SK-N-SH treated with all-trans-retinoic acid at 6 μM for 48 hours (cell line): Measurements from ENCODE around the gene LRRC14B.
"Not testable (repeated sequence)": the region's sequence is repeated elsewhere in the genome, so short reads cannot be mapped to it uniquely, and the experiment has no call there.

Experiments used
- ATAC-seq: fragments of 200-7000 bp; cut with Tn5 transposase; 3 replicates; pipeline ENCODE4 v1.9.1; 2020; ENCODE audit warnings: mild to moderate bottlenecking, moderate library complexity
- ARNTL ChIP-seq: fragments of 450-650 bp; formaldehyde crosslinking; IDR thresholded peaks from 2 replicates; pipeline ENCODE4 v1.5.0; 2020; ENCODE audit warnings: low read depth, mild to moderate bottlenecking, moderate library complexity, borderline replicate concordance
- BACH2 ChIP-seq: fragments of 250-450 bp; sonication (Bioruptor Pico); IDR thresholded peaks from 2 replicates; pipeline ENCODE4 v1.9.0; 2021; ENCODE audit warnings: mild to moderate bottlenecking, borderline replicate concordance
- CSDC2 ChIP-seq: fragments of 250-450 bp; sonication (Bioruptor Pico); IDR thresholded peaks from 2 replicates; pipeline ENCODE4 v1.5.0; 2020; ENCODE audit warnings: mild to moderate bottlenecking, moderate library complexity
- GLIS3 ChIP-seq: fragments of 250-450 bp; sonication (Bioruptor Pico); IDR thresholded peaks from 2 replicates; pipeline ENCODE4 v1.5.0; 2020; ENCODE audit warnings: mild to moderate bottlenecking, moderate library complexity
- ISL1 ChIP-seq: fragments of 250-450 bp; sonication (Bioruptor Pico); IDR thresholded peaks from 2 replicates; pipeline ENCODE4 v2.1.2; 2022; ENCODE audit warnings: mild to moderate bottlenecking, moderate library complexity
- OSR1 ChIP-seq: fragments of 250-450 bp; sonication (Bioruptor Pico); IDR thresholded peaks from 2 replicates; pipeline ENCODE4 v1.8.0; 2022; ENCODE audit warnings: moderate library complexity, mild to moderate bottlenecking, inconsistent platforms
- PPARA ChIP-seq: fragments of 250-450 bp; sonication (Bioruptor Pico); IDR thresholded peaks from 2 replicates; pipeline ENCODE4 v1.5.0; 2020; ENCODE audit warnings: mild to moderate bottlenecking, borderline replicate concordance
- RARB ChIP-seq: fragments of 250-450 bp; sonication (Bioruptor Pico); IDR thresholded peaks from 2 replicates; pipeline ENCODE4 v1.8.0; 2021; ENCODE audit warnings: mild to moderate bottlenecking, moderate library complexity
- SNAI2 ChIP-seq: fragments of 250-450 bp; sonication (Bioruptor Pico); IDR thresholded peaks from 2 replicates; pipeline ENCODE4 v1.5.0; 2020; ENCODE audit warnings: mild to moderate bottlenecking, moderate library complexity
- TCF4 ChIP-seq: fragments of 250-450 bp; sonication (Bioruptor Pico); IDR thresholded peaks from 2 replicates; pipeline ENCODE4 v1.8.0; 2021; ENCODE audit warnings: mild to moderate bottlenecking, moderate library complexity, borderline replicate concordance
- ZC3H10 ChIP-seq: fragments of 250-450 bp; sonication (Bioruptor Pico); IDR thresholded peaks from 2 replicates; pipeline ENCODE4 v1.5.1; 2021; ENCODE audit warnings: mild to moderate bottlenecking, moderate library complexity
- ZFP3 ChIP-seq: fragments of 250-450 bp; sonication (Bioruptor Pico); IDR thresholded peaks from 2 replicates; pipeline ENCODE4 v1.5.0; 2020; ENCODE audit warnings: mild to moderate bottlenecking, moderate library complexity
- ZFP30 ChIP-seq: fragments of 450-650 bp; formaldehyde crosslinking; IDR thresholded peaks from 2 replicates; pipeline ENCODE4 v1.5.0; 2022; ENCODE audit warnings: mild to moderate bottlenecking, moderate library complexity
- ZNF70 ChIP-seq: fragments of 450-650 bp; formaldehyde crosslinking; IDR thresholded peaks from 2 replicates; pipeline ENCODE4 v1.5.0; 2020; ENCODE audit warnings: mild to moderate bottlenecking, moderate library complexity
- ZNF8 ChIP-seq: fragments of 450-650 bp; formaldehyde crosslinking; IDR thresholded peaks from 2 replicates; pipeline ENCODE4 v1.5.0; 2020; ENCODE audit warnings: mild to moderate bottlenecking, moderate library complexity
- TF ChIP-seq, protein P1 (sequence below): fragments of 250-450 bp; sonication (Bioruptor Pico); IDR thresholded peaks from 2 replicates; pipeline ENCODE4 v1.5.1; 2021; ENCODE audit warnings: mild to moderate bottlenecking, moderate library complexity
- TF ChIP-seq, protein P2 (sequence below): fragments of 250-450 bp; sonication (Bioruptor Pico); IDR thresholded peaks from 2 replicates; pipeline ENCODE4 v1.5.0; 2020; ENCODE audit warnings: mild to moderate bottlenecking, moderate library complexity
- TF ChIP-seq, protein P3 (sequence below): fragments of 250-450 bp; sonication (Bioruptor Pico); IDR thresholded peaks from 2 replicates; pipeline ENCODE4 v1.5.1; 2020; ENCODE audit warnings: low read depth, mild to moderate bottlenecking, moderate library complexity
- TF ChIP-seq, protein P4 (sequence below): fragments of 250-450 bp; sonication (Bioruptor Pico); IDR thresholded peaks from 2 replicates; pipeline ENCODE4 v1.8.0; 2020; ENCODE audit warnings: mild to moderate bottlenecking, moderate library complexity, borderline replicate concordance

The LRRC14B gene

DNA sequence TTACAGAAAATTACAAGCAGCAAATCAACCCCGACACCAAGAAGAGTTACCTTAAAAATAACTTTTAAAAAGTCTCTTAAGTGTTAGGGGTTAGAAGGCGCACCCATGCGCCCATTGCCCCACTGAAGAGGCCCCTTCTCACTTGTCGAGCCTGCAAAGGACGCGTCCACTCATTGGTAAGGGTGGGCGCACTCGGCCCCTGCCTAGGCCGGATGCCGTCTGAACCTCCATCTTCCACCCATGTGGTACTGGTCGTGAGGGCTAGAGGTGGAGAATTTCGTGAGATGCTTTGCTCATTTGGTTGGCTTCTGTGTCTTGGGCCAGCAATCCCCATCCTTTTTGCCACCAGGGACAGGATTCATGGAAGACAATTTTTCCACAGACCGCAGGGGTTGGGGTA is 27.5 kb upstream of the LRRC14B start:
- TF ChIP-seq, protein P1, sequence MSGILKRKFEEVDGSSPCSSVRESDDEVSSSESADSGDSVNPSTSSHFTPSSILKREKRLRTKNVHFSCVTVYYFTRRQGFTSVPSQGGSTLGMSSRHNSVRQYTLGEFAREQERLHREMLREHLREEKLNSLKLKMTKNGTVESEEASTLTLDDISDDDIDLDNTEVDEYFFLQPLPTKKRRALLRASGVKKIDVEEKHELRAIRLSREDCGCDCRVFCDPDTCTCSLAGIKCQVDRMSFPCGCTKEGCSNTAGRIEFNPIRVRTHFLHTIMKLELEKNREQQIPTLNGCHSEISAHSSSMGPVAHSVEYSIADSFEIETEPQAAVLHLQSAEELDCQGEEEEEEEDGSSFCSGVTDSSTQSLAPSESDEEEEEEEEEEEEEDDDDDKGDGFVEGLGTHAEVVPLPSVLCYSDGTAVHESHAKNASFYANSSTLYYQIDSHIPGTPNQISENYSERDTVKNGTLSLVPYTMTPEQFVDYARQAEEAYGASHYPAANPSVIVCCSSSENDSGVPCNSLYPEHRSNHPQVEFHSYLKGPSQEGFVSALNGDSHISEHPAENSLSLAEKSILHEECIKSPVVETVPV, result no peak
- TF ChIP-seq ZNF70, result no peak
- TF ChIP-seq ISL1 (CRISPR knock-in tag), result no peak
- no peak for TF ChIP-seq ZFP3 (CRISPR knock-in tag)
- TF ChIP-seq SNAI2, result no peak
- no peak for TF ChIP-seq ZC3H10
- TF ChIP-seq, protein P2, sequence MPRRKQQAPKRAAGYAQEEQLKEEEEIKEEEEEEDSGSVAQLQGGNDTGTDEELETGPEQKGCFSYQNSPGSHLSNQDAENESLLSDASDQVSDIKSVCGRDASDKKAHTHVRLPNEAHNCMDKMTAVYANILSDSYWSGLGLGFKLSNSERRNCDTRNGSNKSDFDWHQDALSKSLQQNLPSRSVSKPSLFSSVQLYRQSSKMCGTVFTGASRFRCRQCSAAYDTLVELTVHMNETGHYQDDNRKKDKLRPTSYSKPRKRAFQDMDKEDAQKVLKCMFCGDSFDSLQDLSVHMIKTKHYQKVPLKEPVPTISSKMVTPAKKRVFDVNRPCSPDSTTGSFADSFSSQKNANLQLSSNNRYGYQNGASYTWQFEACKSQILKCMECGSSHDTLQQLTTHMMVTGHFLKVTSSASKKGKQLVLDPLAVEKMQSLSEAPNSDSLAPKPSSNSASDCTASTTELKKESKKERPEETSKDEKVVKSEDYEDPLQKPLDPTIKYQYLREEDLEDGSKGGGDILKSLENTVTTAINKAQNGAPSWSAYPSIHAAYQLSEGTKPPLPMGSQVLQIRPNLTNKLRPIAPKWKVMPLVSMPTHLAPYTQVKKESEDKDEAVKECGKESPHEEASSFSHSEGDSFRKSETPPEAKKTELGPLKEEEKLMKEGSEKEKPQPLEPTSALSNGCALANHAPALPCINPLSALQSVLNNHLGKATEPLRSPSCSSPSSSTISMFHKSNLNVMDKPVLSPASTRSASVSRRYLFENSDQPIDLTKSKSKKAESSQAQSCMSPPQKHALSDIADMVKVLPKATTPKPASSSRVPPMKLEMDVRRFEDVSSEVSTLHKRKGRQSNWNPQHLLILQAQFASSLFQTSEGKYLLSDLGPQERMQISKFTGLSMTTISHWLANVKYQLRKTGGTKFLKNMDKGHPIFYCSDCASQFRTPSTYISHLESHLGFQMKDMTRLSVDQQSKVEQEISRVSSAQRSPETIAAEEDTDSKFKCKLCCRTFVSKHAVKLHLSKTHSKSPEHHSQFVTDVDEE (CRISPR knock-in tag), result no peak
- TF ChIP-seq ARNTL (CRISPR knock-in tag), result no peak
- TF ChIP-seq PPARA, result no peak
- TF ChIP-seq BACH2 (CRISPR knock-in tag), result no peak
- TF ChIP-seq ZFP30 (CRISPR knock-in tag), result no peak
- TF ChIP-seq ZNF8, result no peak
- no peak for TF ChIP-seq TCF4 (CRISPR knock-in tag)
- TF ChIP-seq RARB (CRISPR knock-in tag), result no peak
- ATAC-seq, result no peak

DNA sequence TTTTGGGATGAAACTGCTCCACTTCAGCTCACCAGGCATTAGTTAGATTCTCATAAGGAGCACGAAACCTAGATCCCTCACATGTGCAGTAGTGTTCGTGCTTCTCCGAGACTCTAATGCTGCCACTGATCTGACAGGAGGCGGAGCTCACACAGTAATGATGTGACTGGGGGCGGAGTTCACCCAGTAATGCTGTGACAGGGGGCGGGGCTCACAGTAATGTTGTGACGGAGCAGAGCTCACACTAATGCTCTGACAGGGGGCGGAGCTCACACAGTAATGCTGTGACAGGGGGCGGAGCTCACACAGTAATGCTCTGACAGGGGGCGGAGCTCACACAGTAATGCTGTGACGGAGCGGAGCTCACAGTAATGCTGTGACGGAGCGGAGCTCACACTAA is 27.1 kb upstream of the LRRC14B start:
- no peak for ATAC-seq
- TF ChIP-seq ZFP30 (CRISPR knock-in tag) (no peak), ISL1 (CRISPR knock-in tag) (no peak), ARNTL (CRISPR knock-in tag) (no peak), RARB (CRISPR knock-in tag) (no peak), GLIS3 (CRISPR knock-in tag) (no peak), BACH2 (CRISPR knock-in tag) (no peak)
- TF ChIP-seq, protein P1, result no peak

DNA sequence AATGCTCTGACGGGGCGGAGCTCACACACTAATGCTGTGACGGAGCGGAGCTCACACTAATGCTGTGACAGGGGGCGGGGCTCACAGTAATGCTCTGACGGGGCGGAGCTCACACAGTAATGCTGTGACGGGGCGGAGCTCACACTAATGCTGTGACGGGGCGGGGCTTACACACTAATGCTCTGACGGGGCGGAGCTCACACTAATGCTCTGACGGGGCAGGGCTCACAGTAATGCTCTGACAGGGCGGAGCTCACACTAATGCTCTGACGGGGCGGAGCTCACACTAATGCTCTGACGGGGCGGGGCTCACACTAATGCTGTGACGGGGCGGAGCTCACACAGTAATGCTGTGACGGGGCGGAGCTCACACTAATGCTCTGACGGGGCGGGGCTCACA is 26.5 kb upstream of the LRRC14B start:
- ATAC-seq, result not testable (repeated sequence)

DNA sequence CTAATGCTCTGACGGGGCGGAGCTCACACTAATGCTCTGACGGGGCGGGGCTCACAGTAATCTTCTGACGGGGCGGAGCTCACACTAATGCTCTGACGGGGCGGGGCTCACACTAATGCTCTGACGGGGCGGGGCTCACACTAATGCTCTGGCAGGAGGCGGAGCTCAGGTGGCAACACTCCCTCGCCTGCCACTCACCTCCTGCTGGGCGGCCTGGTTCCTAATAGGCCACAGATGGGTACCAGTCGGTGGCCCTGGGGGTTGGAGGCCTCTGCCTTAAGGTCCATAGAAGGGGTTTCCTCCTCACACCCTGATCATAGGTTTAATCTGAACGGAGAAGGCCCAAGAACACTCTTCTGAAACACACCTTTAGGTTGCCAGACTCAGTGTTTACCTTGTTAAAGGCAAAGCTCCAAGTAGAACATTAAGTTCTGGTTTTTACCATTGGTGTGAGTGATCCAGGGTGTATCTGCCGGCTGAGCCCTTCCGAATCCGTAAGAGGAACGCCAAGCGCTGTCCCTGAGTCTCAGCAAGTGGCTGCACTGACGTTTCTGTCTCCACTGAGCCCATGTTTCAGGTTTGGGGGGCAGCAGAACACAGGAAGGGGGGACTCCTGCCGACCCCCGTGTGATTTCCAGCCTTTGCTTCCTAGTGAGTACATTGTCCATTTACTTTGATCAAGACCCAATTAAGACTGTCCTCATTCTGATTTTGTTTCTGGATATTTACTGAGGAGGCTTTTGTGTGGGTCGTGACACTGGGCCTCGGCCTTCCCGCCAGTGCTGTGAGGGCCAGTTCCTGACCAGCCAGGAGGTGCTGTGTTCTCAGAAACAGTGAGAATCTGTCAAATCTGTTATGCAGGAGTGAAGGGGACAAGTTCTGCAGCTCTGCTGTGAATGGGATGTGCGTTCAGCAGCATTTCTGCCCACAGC is 24.6 kb upstream of the LRRC14B start:
- no peak for ATAC-seq
- TF ChIP-seq GLIS3 (CRISPR knock-in tag), result no peak
- no peak for TF ChIP-seq CSDC2

DNA sequence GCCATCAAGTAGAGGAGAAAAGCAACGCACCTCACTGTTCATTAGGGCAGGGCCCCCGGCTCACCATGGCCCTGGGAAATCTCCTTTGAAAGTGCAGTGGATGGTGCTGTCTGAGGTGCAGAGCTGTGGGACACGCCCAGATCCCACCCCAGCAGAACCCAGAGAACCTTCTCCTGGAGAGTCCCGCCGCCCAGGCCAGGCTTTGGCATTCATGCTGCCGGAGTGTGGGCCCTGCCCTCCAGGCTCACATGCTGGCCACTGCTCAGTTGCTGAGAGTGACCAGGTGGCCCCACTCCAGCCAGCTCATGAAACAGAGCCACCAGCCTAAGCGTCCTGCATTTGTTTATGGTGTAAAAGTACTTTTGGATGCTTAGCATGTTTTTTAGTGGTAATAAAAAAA is 23.8 kb upstream of the LRRC14B start:
- no peak for ATAC-seq
- TF ChIP-seq CSDC2 (no peak), SNAI2 (no peak), ZNF70 (no peak), ZFP3 (CRISPR knock-in tag) (no peak), OSR1 (CRISPR knock-in tag) (no peak), RARB (CRISPR knock-in tag) (no peak), BACH2 (CRISPR knock-in tag) (no peak)
- TF ChIP-seq, protein P3, sequence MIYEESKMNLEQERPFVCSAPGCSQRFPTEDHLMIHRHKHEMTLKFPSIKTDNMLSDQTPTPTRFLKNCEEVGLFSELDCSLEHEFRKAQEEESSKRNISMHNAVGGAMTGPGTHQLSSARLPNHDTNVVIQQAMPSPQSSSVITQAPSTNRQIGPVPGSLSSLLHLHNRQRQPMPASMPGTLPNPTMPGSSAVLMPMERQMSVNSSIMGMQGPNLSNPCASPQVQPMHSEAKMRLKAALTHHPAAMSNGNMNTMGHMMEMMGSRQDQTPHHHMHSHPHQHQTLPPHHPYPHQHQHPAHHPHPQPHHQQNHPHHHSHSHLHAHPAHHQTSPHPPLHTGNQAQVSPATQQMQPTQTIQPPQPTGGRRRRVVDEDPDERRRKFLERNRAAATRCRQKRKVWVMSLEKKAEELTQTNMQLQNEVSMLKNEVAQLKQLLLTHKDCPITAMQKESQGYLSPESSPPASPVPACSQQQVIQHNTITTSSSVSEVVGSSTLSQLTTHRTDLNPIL (CRISPR knock-in tag), result no peak
- TF ChIP-seq, protein P4, sequence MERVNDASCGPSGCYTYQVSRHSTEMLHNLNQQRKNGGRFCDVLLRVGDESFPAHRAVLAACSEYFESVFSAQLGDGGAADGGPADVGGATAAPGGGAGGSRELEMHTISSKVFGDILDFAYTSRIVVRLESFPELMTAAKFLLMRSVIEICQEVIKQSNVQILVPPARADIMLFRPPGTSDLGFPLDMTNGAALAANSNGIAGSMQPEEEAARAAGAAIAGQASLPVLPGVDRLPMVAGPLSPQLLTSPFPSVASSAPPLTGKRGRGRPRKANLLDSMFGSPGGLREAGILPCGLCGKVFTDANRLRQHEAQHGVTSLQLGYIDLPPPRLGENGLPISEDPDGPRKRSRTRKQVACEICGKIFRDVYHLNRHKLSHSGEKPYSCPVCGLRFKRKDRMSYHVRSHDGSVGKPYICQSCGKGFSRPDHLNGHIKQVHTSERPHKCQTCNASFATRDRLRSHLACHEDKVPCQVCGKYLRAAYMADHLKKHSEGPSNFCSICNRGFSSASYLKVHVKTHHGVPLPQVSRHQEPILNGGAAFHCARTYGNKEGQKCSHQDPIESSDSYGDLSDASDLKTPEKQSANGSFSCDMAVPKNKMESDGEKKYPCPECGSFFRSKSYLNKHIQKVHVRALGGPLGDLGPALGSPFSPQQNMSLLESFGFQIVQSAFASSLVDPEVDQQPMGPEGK (CRISPR knock-in tag), result no peak
- TF ChIP-seq, protein P2 (CRISPR knock-in tag), result no peak
